Measurements from ENCODE around the gene SLAIN1. TPM values are rescaled to one million over a fixed set of nuclear protein-coding genes. Genes with fewer than 3 reads are reported as not detected.

SLAIN1 gene
- total and polyA plus RNA-seq, 2 of the 4 experiments (the other 2 are of a cell fraction): 0.29 to 0.36 TPM

- Histone ChIP-seq H2AK9ac (replicated peaks; ENCODE audit: low read depth, low read length, poor library complexity) (no peak overlapping the region), H3K14ac (replicated peaks; ENCODE audit: low read depth, low read length) (no peak overlapping the region), H3K27me3 (ENCODE audit: control insufficient read depth, insufficient read depth, low read length) (no peaks in the 10 kb centered on the region; the same call in 1 of the 2 replicates), H4K91ac (ENCODE audit: insufficient read depth, low read depth, low read length) (no peak overlapping the region), H4K20me1 (ENCODE audit: insufficient read depth, low read length) (no peaks in the 10 kb centered on the region), H4K5ac (ENCODE audit: low read depth, low read length) (no peak overlapping the region), H2BK15ac (ENCODE audit: low read depth, low read length) (no peak overlapping the region), H3K4me2 (ENCODE audit: low read depth, low read length) (no peak overlapping the region), H2BK5ac (ENCODE audit: low read depth, low read length, poor library complexity, severe bottlenecking) (no peak overlapping the region), H2AK5ac (ENCODE audit: low read depth, low read length) (no peak overlapping the region), H2BK20ac (ENCODE audit: low read depth, low read length) (no peak overlapping the region), H3K9me1 (ENCODE audit: insufficient read depth, low read length) (no peaks in the 10 kb centered on the region), H2BK120ac (ENCODE audit: low read depth, low read length) (no peak overlapping the region), H3K27ac (ENCODE audit: insufficient read depth, low read length) (no peak overlapping the region), H3K79me1 (ENCODE audit: low read depth in 1 of 2, low read length in 2 of 2) (no peaks in the 10 kb centered on the region), H3K9me3 (ENCODE audit: control insufficient read depth, insufficient read depth, low read length) (no peaks in the 10 kb centered on the region), H3K36me3 (ENCODE audit: control insufficient read depth, insufficient read depth, low read length) (no peaks in the 10 kb centered on the region), H2AFZ (replicated peaks; ENCODE audit: low read length, poor library complexity) (no peak overlapping the region), H4K8ac (ENCODE audit: low read depth in 2 of 2, low read length in 2 of 2) (no peak overlapping the region), H3K56ac (ENCODE audit: extremely low read depth, insufficient read depth, low read length) (no peak overlapping the region), H3K4me1 (ENCODE audit: control insufficient read depth, insufficient read depth, low read length) (no peaks in the 10 kb centered on the region), H3K4ac (ENCODE audit: low read depth, low read length) (no peak overlapping the region), H3K18ac (ENCODE audit: low read depth, low read length) (no peak overlapping the region), H3K9ac (ENCODE audit: low read depth, low read length) (no peak overlapping the region), H3K23ac (ENCODE audit: low read depth, low read length) (no peak overlapping the region), H3K4me3 (ENCODE audit: insufficient read depth, low read depth, low read length) (no peak overlapping the region)
- no CpG with 5 or more reads among the region's 2 CpGs for WGBS, 2 experiments (ENCODE audit: extremely low coverage in 2 of 2, insufficient read length in 1 of 2)
- no peak for TF ChIP-seq MAZ (IDR thresholded peaks at IDR 0.05; ENCODE audit: borderline replicate concordance, low read depth, low read length)
- TF ChIP-seq MAFK (IDR thresholded peaks at IDR 0.05; ENCODE audit: low read depth, low read length): no peak
- no peak for TF ChIP-seq ELK1 (IDR thresholded peaks at IDR 0.05; ENCODE audit: borderline replicate concordance, low read depth, low read length)
- TF ChIP-seq MXI1 (IDR thresholded peaks at IDR 0.05; ENCODE audit: borderline replicate concordance, low read depth, low read length): no peak
- no peak for TF ChIP-seq CHD1 (IDR thresholded peaks at IDR 0.05; ENCODE audit: low read depth, low read length)
- no peak for TF ChIP-seq NFE2L2 (IDR thresholded peaks at IDR 0.05; ENCODE audit: low read depth, low read length)
- TF ChIP-seq SMC3 (IDR thresholded peaks at IDR 0.05; ENCODE audit: low read depth, low read length): no peak
- no peak for TF ChIP-seq POLR2A (IDR thresholded peaks at IDR 0.05; ENCODE audit: low read depth, low read length)
- TF ChIP-seq USF2 (IDR thresholded peaks at IDR 0.05; ENCODE audit: low read depth, low read length): no peak
- no peak for TF ChIP-seq FOS (IDR thresholded peaks at IDR 0.05; ENCODE audit: low read depth, low read length)
- TF ChIP-seq BHLHE40 (IDR thresholded peaks at IDR 0.05; ENCODE audit: low read depth, low read length): no peak
- TF ChIP-seq RAD21 (IDR thresholded peaks at IDR 0.05; ENCODE audit: low read length): no peak
- TF ChIP-seq CTCF (conservative IDR thresholded peaks at IDR 0.05; ENCODE audit: low read depth, low read length): no peak
- no peak for TF ChIP-seq RCOR1 (IDR thresholded peaks at IDR 0.05; ENCODE audit: insufficient replicate concordance, low read length)
- TF ChIP-seq CEBPB (IDR thresholded peaks at IDR 0.05; ENCODE audit: low read depth, low read length): no peak
- TF ChIP-seq RFX5 (IDR thresholded peaks at IDR 0.05; ENCODE audit: low read depth, low read length): no peak
- ATAC-seq (ENCODE audit: low read depth) (no peak), DNase-seq (no peak)
- intact Hi-C loops (cut with micrococcal nuclease) (no loop called here), in situ Hi-C loops (cut with MboI; ENCODE audit: low sequenced_read_pairs) (no loop called here), dilution Hi-C loops (cut with HindIII; ENCODE audit: low sequenced_read_pairs, unreplicated experiment) (no loop called here)
- ChIA-PET POLR2A (ENCODE audit: unreplicated experiment) (no interaction called here), CTCF (no interaction called here)
- no TSS peak for BruUV-seq (replicated peaks)
Observed at GRCh38 chr13:77737583-77738200, 40.2 kb downstream of the SLAIN1 start.
